Measurements from ENCODE around the gene RAD50. TPM values are rescaled to one million over a fixed set of nuclear protein-coding genes. Genes with fewer than 3 reads are reported as not detected.
"Not testable (repeated sequence)": the region's sequence is repeated elsewhere in the genome, so short reads cannot be mapped to it uniquely, and the experiment has no call there.

The RAD50 gene
- total and polyA plus RNA-seq, 7 experiments from 2014 or later: 14.8 to 35.4 (median 25.2) TPM

- Histone ChIP-seq H3K9me3 (ENCODE audit: control insufficient read depth in 2 of 3, low read length in 3 of 3) (peaks cover 0 to 13% (median 0%) of the 10 kb centered on the region in 3 experiments), H3K4me3 (ENCODE audit: low read length) (no peak overlapping the region), H3K27me3 (ENCODE audit: control insufficient read depth in 2 of 2, insufficient read depth in 2 of 2, low read length in 2 of 2) (no peaks in the 10 kb centered on the region), H3K36me3 (ENCODE audit: control insufficient read depth in 2 of 3, insufficient read depth in 3 of 3, low read length in 3 of 3) (peaks cover 0 to 48% (median 4%) of the 10 kb centered on the region in 3 experiments), H3K4me1 (ENCODE audit: control insufficient read depth in 2 of 2, insufficient read depth in 2 of 2, low read length in 2 of 2) (peaks cover 0 to 7% of the 10 kb centered on the region in 2 donors), H3K27ac (ENCODE audit: low read depth, low read length) (no peak overlapping the region)
- DNase-seq: no peak
- no peak for ATAC-seq
- peak overlapping the region in 1 of 10 donors; percentile 1 for H3K4me3 Mint-ChIP-seq
- CTCF ChIA-PET: no interaction called here
- intact Hi-C loops (cut with micrococcal nuclease): no loop called here
- peaks cover 4 to 33% (median 27%) of the 10 kb centered on the region in 5 donors for H3K36me3 Mint-ChIP-seq
- peaks cover 11 to 38% (median 24%) of the 10 kb centered on the region in 7 donors for H3K4me1 Mint-ChIP-seq
- POLR2A ChIA-PET: interaction anchor here (2.0 kb wide), 1 partner anchor 10 kb away, joined by 5 read pairs; the partner anchor contains the start of gene RAD50
- H3K9me3 Mint-ChIP-seq: peaks cover 0 to 5% (median 3%) of the 10 kb centered on the region in 11 donors
- H3K27ac Mint-ChIP-seq: peak overlapping the region in 1 of 9 donors; percentile 73
- H3K27me3 Mint-ChIP-seq: no peaks in the 10 kb centered on the region
Measured at GRCh38 chr5:132566657-132567056, 9.9 kb downstream of the RAD50 start.

- no peaks in the 10 kb centered on the region for H3K4me1 ChIP-seq (ENCODE audit: control insufficient read depth in 2 of 2, insufficient read depth in 2 of 2, low read length in 2 of 2)
- H3K4me3 Mint-ChIP-seq: no peak overlapping the region
- no peak for ATAC-seq
- H3K27me3 ChIP-seq (ENCODE audit: control insufficient read depth in 2 of 2, insufficient read depth in 2 of 2, low read length in 2 of 2): no peaks in the 10 kb centered on the region
- no peak overlapping the region for H3K4me3 ChIP-seq (ENCODE audit: low read length)
- H3K27me3 Mint-ChIP-seq: no peaks in the 10 kb centered on the region
- no peak overlapping the region for H3K27ac Mint-ChIP-seq
- DNase-seq: no peak
- H3K36me3 ChIP-seq (ENCODE audit: control insufficient read depth in 2 of 3, insufficient read depth in 3 of 3, low read length in 3 of 3): peaks cover 0 to 33% (median 24%) of the 10 kb centered on the region in 3 experiments
- intact Hi-C loops (cut with micrococcal nuclease): loop anchor here in 1 of 2 donors (5.0 kb wide), 1 partner anchor 49 kb away; no protein-coding TSS in a partner anchor
- peaks cover 0 to 13% (median 0%) of the 10 kb centered on the region in 11 donors for H3K9me3 Mint-ChIP-seq
- peaks cover 0 to 11% (median under 1%) of the 10 kb centered on the region in 7 donors for H3K4me1 Mint-ChIP-seq
- ChIA-PET POLR2A (no interaction called here), CTCF (interaction anchor here (0.6 kb wide), 1 partner anchor 159 kb away, joined by 3 read pairs; no protein-coding TSS in a partner anchor)
- H3K27ac ChIP-seq (ENCODE audit: low read depth, low read length): no peak overlapping the region
- no peaks in the 10 kb centered on the region for H3K9me3 ChIP-seq (ENCODE audit: control insufficient read depth in 2 of 3, low read length in 3 of 3)
- H3K36me3 Mint-ChIP-seq: peaks cover 4 to 67% (median 57%) of the 10 kb centered on the region in 5 donors
Measured at GRCh38 chr5:132576123-132576522, 19.3 kb downstream of the RAD50 start.

GRCh38 chr5:132584560-132584959, 27.8 kb downstream of the RAD50 start:
- H3K27me3 Mint-ChIP-seq; H3K9me3 ChIP-seq (ENCODE audit: control insufficient read depth in 2 of 3, low read length in 3 of 3); H3K4me3 Mint-ChIP-seq; H3K4me1 ChIP-seq (ENCODE audit: control insufficient read depth in 2 of 2, insufficient read depth in 2 of 2, low read length in 2 of 2); H3K27me3 ChIP-seq (ENCODE audit: control insufficient read depth in 2 of 2, insufficient read depth in 2 of 2, low read length in 2 of 2); intact Hi-C loops (cut with micrococcal nuclease); ATAC-seq; H3K4me3 ChIP-seq (ENCODE audit: low read length); DNase-seq; H3K27ac Mint-ChIP-seq; H3K27ac ChIP-seq (ENCODE audit: low read depth, low read length); POLR2A ChIA-PET; H3K9me3 Mint-ChIP-seq; CTCF ChIA-PET: not testable (repeated sequence)
- H3K36me3 ChIP-seq (ENCODE audit: control insufficient read depth in 2 of 3, insufficient read depth in 3 of 3, low read length in 3 of 3): peaks cover 0 to 36% (median 22%) of the 10 kb centered on the region in 3 experiments
- Mint-ChIP-seq H3K4me1 (peaks cover 0 to 16% (median 0%) of the 10 kb centered on the region in 7 donors), H3K36me3 (peaks cover 16 to 65% (median 37%) of the 10 kb centered on the region in 5 donors)

GRCh38 chr5:132586063-132586462, 29.3 kb downstream of the RAD50 start:
- Mint-ChIP-seq H3K27ac (no peak overlapping the region), H3K9me3 (peaks cover 0 to 2% (median 0%) of the 10 kb centered on the region in 11 donors), H3K4me1 (peaks cover 0 to 18% (median 0%) of the 10 kb centered on the region in 7 donors), H3K27me3 (no peaks in the 10 kb centered on the region), H3K4me3 (no peak overlapping the region), H3K36me3 (peaks cover 16 to 75% (median 42%) of the 10 kb centered on the region in 5 donors)
- no peak for DNase-seq
- ChIA-PET CTCF (interaction anchor here (0.5 kb wide), 1 partner anchor 232 kb away, joined by 4 read pairs; no protein-coding TSS in a partner anchor), POLR2A (no interaction called here)
- Histone ChIP-seq H3K4me1 (ENCODE audit: control insufficient read depth in 2 of 2, insufficient read depth in 2 of 2, low read length in 2 of 2) (no peaks in the 10 kb centered on the region), H3K36me3 (ENCODE audit: control insufficient read depth in 2 of 3, insufficient read depth in 3 of 3, low read length in 3 of 3) (peaks cover 0 to 38% (median 12%) of the 10 kb centered on the region in 3 experiments), H3K9me3 (ENCODE audit: control insufficient read depth in 2 of 3, low read length in 3 of 3) (no peaks in the 10 kb centered on the region), H3K27me3 (ENCODE audit: control insufficient read depth in 2 of 2, insufficient read depth in 2 of 2, low read length in 2 of 2) (no peaks in the 10 kb centered on the region), H3K27ac (ENCODE audit: low read depth, low read length) (no peak overlapping the region), H3K4me3 (ENCODE audit: low read length) (no peak overlapping the region)
- intact Hi-C loops (cut with micrococcal nuclease): no loop called here
- no peak for ATAC-seq

- CTCF ChIA-PET: interaction anchor here (0.9 kb wide), 1 partner anchor 327 kb away, joined by 3 read pairs; no protein-coding TSS in a partner anchor
Measured at GRCh38 chr5:132589467-132589866, 32.7 kb downstream of the RAD50 start.

GRCh38 chr5:132591145-132591544, 34.4 kb downstream of the RAD50 start:
- peaks cover 3 to 57% (median 27%) of the 10 kb centered on the region in 3 experiments for H3K36me3 ChIP-seq (ENCODE audit: control insufficient read depth in 2 of 3, insufficient read depth in 3 of 3, low read length in 3 of 3)
- POLR2A ChIA-PET: no interaction called here

More at GRCh38 chr5:132589467-132589866, 32.7 kb downstream of the RAD50 start:
- POLR2A ChIA-PET: no interaction called here
- DNase-seq (no peak), ATAC-seq (no peak)
- Mint-ChIP-seq H3K27ac (no peak overlapping the region), H3K4me3 (no peak overlapping the region), H3K9me3 (no peaks in the 10 kb centered on the region), H3K36me3 (peaks cover 4 to 63% (median 38%) of the 10 kb centered on the region in 5 donors), H3K4me1 (peaks cover 0 to 24% (median 0%) of the 10 kb centered on the region in 7 donors), H3K27me3 (no peaks in the 10 kb centered on the region)
- H3K4me1 ChIP-seq (ENCODE audit: control insufficient read depth in 2 of 2, insufficient read depth in 2 of 2, low read length in 2 of 2): no peaks in the 10 kb centered on the region
- H3K4me3 ChIP-seq (ENCODE audit: low read length): no peak overlapping the region
- intact Hi-C loops (cut with micrococcal nuclease): no loop called here
- H3K9me3 ChIP-seq (ENCODE audit: control insufficient read depth in 2 of 3, low read length in 3 of 3): no peaks in the 10 kb centered on the region
- no peaks in the 10 kb centered on the region for H3K27me3 ChIP-seq (ENCODE audit: control insufficient read depth in 2 of 2, insufficient read depth in 2 of 2, low read length in 2 of 2)
- H3K36me3 ChIP-seq (ENCODE audit: control insufficient read depth in 2 of 3, insufficient read depth in 3 of 3, low read length in 3 of 3): peaks cover 0 to 50% (median 19%) of the 10 kb centered on the region in 3 experiments
- no peak overlapping the region for H3K27ac ChIP-seq (ENCODE audit: low read depth, low read length)

More at GRCh38 chr5:132591145-132591544, 34.4 kb downstream of the RAD50 start:
- H3K27me3 Mint-ChIP-seq: no peaks in the 10 kb centered on the region
- no peak overlapping the region for H3K27ac Mint-ChIP-seq
- ATAC-seq (no peak), DNase-seq (peak in 1 of 9 donors; percentile 1)
- Histone ChIP-seq H3K9me3 (ENCODE audit: control insufficient read depth in 2 of 3, low read length in 3 of 3) (no peaks in the 10 kb centered on the region), H3K4me1 (ENCODE audit: control insufficient read depth in 2 of 2, insufficient read depth in 2 of 2, low read length in 2 of 2) (no peaks in the 10 kb centered on the region), H3K27me3 (ENCODE audit: control insufficient read depth in 2 of 2, insufficient read depth in 2 of 2, low read length in 2 of 2) (no peaks in the 10 kb centered on the region), H3K4me3 (ENCODE audit: low read length) (no peak overlapping the region), H3K27ac (ENCODE audit: low read depth, low read length) (no peak overlapping the region)
- H3K4me3 Mint-ChIP-seq: no peak overlapping the region
- H3K4me1 Mint-ChIP-seq: peaks cover 0 to 18% (median 0%) of the 10 kb centered on the region in 7 donors
- CTCF ChIA-PET: no interaction called here
- intact Hi-C loops (cut with micrococcal nuclease): loop anchor here (1.0 to 5.0 kb wide), 3 partner anchors 64 to 230 kb away; no protein-coding TSS in a partner anchor
- no peaks in the 10 kb centered on the region for H3K9me3 Mint-ChIP-seq
- peaks cover 4 to 65% (median 32%) of the 10 kb centered on the region in 5 donors for H3K36me3 Mint-ChIP-seq

Measured in naive thymus-derived CD4-positive, alpha-beta T cell (primary cell).